ENCODE measurements around the gene SARS2.
A peak's percentile ranks its signal among the peaks of the same experiment; 100 is the strongest.

The SARS2 gene

DNA sequence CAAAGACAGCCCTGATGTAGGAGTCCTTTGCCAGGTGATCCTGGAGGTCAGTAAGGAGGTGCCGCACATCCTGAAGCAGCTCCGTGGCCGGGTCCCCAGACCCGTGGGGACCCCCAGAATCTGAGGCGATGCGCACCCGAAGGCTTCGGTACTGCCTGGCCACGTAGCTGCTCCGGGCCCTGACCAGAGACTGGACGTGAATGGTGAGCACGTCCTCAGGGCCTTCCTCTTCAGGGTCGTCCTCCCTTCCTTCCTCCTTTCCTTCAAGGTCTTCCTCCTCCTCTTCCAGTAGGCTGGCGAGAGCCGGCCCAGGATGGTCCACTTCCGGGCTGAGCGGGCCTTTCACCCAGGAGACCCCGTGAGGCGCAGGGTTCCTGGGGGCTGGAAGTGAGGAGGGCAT lies 60.0 kb downstream of the SARS2 start:
- H3K4me3 ChIP-seq (ENCODE audit: low read depth, low read length): no peak overlapping the region
- DNase-seq (ENCODE audit: low read depth): no peak
- TF ChIP-seq, protein P1, sequence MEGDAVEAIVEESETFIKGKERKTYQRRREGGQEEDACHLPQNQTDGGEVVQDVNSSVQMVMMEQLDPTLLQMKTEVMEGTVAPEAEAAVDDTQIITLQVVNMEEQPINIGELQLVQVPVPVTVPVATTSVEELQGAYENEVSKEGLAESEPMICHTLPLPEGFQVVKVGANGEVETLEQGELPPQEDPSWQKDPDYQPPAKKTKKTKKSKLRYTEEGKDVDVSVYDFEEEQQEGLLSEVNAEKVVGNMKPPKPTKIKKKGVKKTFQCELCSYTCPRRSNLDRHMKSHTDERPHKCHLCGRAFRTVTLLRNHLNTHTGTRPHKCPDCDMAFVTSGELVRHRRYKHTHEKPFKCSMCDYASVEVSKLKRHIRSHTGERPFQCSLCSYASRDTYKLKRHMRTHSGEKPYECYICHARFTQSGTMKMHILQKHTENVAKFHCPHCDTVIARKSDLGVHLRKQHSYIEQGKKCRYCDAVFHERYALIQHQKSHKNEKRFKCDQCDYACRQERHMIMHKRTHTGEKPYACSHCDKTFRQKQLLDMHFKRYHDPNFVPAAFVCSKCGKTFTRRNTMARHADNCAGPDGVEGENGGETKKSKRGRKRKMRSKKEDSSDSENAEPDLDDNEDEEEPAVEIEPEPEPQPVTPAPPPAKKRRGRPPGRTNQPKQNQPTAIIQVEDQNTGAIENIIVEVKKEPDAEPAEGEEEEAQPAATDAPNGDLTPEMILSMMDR (IDR thresholded peaks at IDR 0.05; ENCODE audit: low read depth, low read length, missing control alignments): no peak

DNA sequence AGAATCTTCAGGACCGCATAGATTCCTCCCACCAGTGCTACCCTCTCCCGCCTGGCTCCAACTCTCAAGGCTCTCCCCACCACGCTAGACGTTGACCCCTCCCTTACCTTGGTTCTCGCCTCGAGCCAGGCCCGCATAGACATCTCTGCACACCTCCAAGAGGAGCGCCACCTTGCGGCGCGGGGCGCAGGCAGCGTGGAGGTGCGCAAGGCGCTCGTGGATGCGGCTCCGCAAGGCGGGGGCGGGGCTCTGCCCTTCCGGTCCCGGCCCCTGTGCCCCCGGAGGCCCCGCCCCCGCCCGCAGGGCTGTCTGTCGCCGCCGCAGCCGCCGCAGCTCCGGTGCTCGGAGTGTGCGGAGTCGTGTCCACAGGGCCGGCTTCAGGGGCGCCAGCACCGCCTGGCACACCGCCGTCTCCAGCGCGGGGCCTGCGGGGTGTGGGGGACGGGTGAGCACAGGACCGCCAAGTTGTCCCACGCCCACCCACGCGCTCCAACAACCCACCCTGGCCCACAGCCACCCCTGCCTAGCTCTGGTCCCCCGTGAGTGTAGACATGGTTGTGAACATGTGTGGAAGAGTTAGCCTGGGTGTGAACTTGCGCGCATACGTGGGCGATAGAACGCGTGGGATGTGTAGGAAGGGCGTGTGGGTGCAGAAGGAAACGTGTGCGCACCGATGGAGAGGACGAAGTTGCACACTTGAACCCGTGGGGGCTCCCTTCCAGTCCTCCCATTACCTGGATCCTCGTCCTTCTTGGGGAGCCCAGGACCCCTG lies 60.5 kb downstream of the SARS2 start:
- no peak for DNase-seq (ENCODE audit: low read depth)
- peak overlapping the region; percentile 43 for H3K4me3 ChIP-seq (ENCODE audit: low read depth, low read length)
- TF ChIP-seq, protein P1 (IDR thresholded peaks at IDR 0.05; ENCODE audit: low read depth, low read length, missing control alignments): peak; percentile 92

DNA sequence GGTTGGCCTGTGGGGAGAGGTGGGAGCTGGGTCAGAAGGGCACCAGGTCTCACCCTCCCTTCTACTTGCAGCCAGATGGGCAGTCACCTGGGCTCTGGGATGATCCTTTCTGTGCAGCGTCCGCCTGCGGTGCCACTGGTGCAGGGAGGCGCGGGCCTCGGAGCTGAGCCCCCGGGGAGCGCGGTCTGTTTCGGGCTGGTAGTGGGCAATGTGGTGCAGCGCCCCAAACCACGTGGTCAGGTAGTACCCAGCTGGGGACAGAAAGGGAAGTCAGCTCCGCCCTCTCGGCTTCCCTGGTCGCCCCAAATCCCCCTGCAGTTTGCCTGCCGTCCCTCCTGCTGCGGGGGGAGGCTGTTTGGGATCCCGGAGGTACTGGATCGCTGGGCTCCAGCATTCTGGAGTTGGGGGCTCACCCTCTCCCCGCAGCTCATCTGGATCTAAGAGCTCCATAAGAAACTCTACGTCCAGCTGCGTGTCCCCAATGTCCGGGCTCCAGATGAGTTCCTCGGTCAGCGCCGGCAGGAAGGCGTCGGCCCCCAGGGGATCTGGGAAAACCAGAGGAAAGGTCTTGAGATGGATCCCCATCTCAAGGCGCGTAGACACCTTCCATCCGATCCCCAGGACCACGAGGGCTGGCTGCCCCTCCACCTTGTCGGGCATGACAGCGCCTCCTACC lies 61.3 kb downstream of the SARS2 start:
- DNase-seq (ENCODE audit: low read depth): no peak
- TF ChIP-seq, protein P1 (IDR thresholded peaks at IDR 0.05; ENCODE audit: low read depth, low read length, missing control alignments): no peak
- peak overlapping the region; percentile 43 for H3K4me3 ChIP-seq (ENCODE audit: low read depth, low read length)

DNA sequence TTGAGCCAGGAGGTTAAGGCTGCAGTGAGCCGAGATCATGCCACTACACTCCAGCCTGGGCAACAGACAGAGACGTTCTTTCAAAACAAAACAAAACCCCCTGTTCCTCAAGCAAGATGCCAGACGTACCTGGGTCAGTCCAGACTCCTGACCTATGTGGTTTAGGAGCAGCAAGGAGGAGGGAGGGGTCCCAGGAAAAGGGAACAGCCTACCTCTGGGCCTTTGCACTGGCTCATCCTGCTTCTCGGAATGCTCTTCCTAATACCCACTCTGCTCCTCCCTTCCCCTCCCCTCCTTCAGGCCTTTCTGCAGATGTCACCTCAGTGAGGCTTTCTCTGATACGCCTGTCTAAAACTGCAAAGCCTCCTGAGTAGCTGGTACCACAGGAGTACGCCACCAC lies 62.0 kb downstream of the SARS2 start:
- TF ChIP-seq, protein P1 (IDR thresholded peaks at IDR 0.05; ENCODE audit: low read depth, low read length, missing control alignments): no peak
- no peak for DNase-seq (ENCODE audit: low read depth)
- no peak overlapping the region for H3K4me3 ChIP-seq (ENCODE audit: low read depth, low read length)

DNA sequence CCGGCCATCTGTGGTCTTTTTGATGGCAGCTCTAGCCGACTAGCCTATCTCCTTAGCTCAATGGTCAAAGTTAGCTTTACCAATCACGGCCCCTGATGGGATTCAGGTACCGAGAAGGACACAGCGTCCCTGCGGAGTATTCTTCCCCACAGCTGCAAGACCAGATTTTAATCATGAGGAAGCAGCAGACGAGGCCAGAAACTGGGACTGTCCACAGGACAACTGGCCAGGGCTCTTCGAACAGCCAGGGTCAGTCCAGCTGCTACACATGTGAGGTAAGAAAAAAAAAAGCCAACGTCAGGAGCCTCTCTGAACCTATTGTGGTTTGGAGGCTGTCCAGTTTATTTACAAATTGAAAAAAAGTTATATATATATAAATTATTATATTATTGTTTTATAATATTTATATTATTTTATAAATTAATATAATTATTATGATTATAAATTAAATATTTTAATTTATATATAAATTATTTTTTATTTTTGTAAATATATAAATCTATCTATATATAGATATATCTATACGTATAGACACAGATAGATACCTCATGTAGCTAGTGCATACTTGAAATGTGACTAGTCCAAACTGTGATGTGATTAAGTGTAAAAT lies 63.3 kb downstream of the SARS2 start:
- TF ChIP-seq, protein P1 (IDR thresholded peaks at IDR 0.05; ENCODE audit: low read depth, low read length, missing control alignments): no peak
- no peak overlapping the region for H3K4me3 ChIP-seq (ENCODE audit: low read depth, low read length)
- no peak for DNase-seq (ENCODE audit: low read depth)
